IPS-18c (cell line): ENCODE data around the gene MYOZ1.

Experiments used
- H3K4me3 ChIP-seq: 2 replicates; pipeline ENCODE4 v1.7.0; 2013; ENCODE audit warnings: low read depth, mild to moderate bottlenecking, low read length, moderate library complexity; ENCODE audit not compliant: insufficient read depth
- H3K9me3 ChIP-seq: one replicate; pipeline ENCODE4 v1.6.1; 2013; ENCODE audit warnings: mild to moderate bottlenecking, low read length, moderate library complexity; ENCODE audit not compliant: control insufficient read depth, insufficient read depth

Gene MYOZ1

DNA sequence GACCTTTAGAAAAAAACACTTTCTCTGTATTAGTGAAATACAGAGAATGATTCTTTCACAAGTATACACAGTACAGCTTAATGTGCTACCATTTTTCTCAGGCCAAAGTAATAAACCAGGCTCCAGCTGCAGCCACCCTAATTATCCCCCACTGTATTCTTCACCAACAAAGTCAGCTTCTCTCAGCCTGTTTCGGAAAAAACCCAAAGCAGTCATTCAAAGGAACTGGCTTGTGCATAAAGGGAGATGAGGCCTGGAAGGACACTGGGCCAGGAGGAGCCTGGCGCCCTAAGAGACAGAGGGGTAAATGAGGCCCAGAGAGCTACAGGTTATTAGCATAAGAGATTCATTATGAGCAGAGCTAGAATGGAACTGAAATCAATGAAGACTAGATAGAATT is 59.4 kb downstream of the MYOZ1 start:
- Histone ChIP-seq H3K4me3 (no peak overlapping the region), H3K9me3 (no peaks in the 10 kb centered on the region)
